ENCODE results near the gene SHC1. TPM values are rescaled to one million over a fixed set of nuclear protein-coding genes. Genes with fewer than 3 reads are reported as not detected.

The SHC1 gene
- total RNA-seq, 1 donor from 2014 or later, result 211 TPM

GRCh38 chr1:155012776-155013602, 42.4 kb upstream of the SHC1 start:
- Histone ChIP-seq H3K9me3 (no peaks in the 10 kb centered on the region), H3K4me3 (no peak overlapping the region), H3K4me1 (peaks cover 6 to 36% of the 10 kb centered on the region in 2 donors), H3K27me3 (no peaks in the 10 kb centered on the region), H3K27ac (peak overlapping the region; percentile 7 to 75), H3K36me3 (peaks cover 13 to 28% of the 10 kb centered on the region in 2 donors)
- intact Hi-C loops (cut with DNase I), result no loop called here
- TF ChIP-seq CTCF (IDR thresholded peaks at IDR 0.05), result no peak
- no peak for DNase-seq (ENCODE audit: low spot score in 2 of 2)

GRCh38 chr1:155012026-155012546, 41.5 kb upstream of the SHC1 start:
- peak in 1 of 2 donors; percentile 86 for DNase-seq (ENCODE audit: low spot score in 2 of 2)
- H3K4me1 ChIP-seq, result peaks cover 5 to 41% of the 10 kb centered on the region in 2 donors
- peak overlapping the region; percentile 42 to 75 for H3K27ac ChIP-seq
- peaks cover 13 to 28% of the 10 kb centered on the region in 2 donors for H3K36me3 ChIP-seq
- no peaks in the 10 kb centered on the region for H3K27me3 ChIP-seq
- intact Hi-C loops (cut with DNase I), result no loop called here
- TF ChIP-seq CTCF (IDR thresholded peaks at IDR 0.05), result no peak
- H3K9me3 ChIP-seq, result no peaks in the 10 kb centered on the region
- no peak overlapping the region for H3K4me3 ChIP-seq

- Histone ChIP-seq H3K27ac (peak overlapping the region; percentile 42 to 75), H3K27me3 (no peaks in the 10 kb centered on the region), H3K9me3 (no peaks in the 10 kb centered on the region), H3K4me3 (no peak overlapping the region), H3K4me1 (peaks cover 6 to 40% of the 10 kb centered on the region in 2 donors), H3K36me3 (peaks cover 13 to 27% of the 10 kb centered on the region in 2 donors)
- intact Hi-C loops (cut with DNase I), result no loop called here
- TF ChIP-seq CTCF (IDR thresholded peaks at IDR 0.05), result no peak
- DNase-seq (ENCODE audit: low spot score in 2 of 2), result no peak
Measured at GRCh38 chr1:155011437-155012025, 41.0 kb upstream of the SHC1 start.

GRCh38 chr1:155011004-155011416, 40.5 kb upstream of the SHC1 start:
- DNase-seq (ENCODE audit: low spot score in 2 of 2), result no peak
- Histone ChIP-seq H3K4me1 (peaks cover 11 to 45% of the 10 kb centered on the region in 2 donors), H3K36me3 (peaks cover 13 to 22% of the 10 kb centered on the region in 2 donors), H3K4me3 (no peak overlapping the region), H3K27me3 (no peaks in the 10 kb centered on the region), H3K9me3 (no peaks in the 10 kb centered on the region), H3K27ac (peak overlapping the region; percentile 42 to 75)
- intact Hi-C loops (cut with DNase I), result no loop called here
- no peak for TF ChIP-seq CTCF (IDR thresholded peaks at IDR 0.05)

GRCh38 chr1:155010211-155010918, 39.8 kb upstream of the SHC1 start:
- intact Hi-C loops (cut with DNase I), result no loop called here
- no peak for DNase-seq (ENCODE audit: low spot score in 2 of 2)
- H3K36me3 ChIP-seq, result peaks cover 9 to 15% of the 10 kb centered on the region in 2 donors
- no peaks in the 10 kb centered on the region for H3K9me3 ChIP-seq
- peak overlapping the region in 1 of 2 donors; percentile 3 for H3K4me3 ChIP-seq
- no peaks in the 10 kb centered on the region for H3K27me3 ChIP-seq
- peaks cover 11 to 52% of the 10 kb centered on the region in 2 donors for H3K4me1 ChIP-seq
- peak overlapping the region; percentile 42 to 73 for H3K27ac ChIP-seq
- no peak for TF ChIP-seq CTCF (IDR thresholded peaks at IDR 0.05)
